GM23248 (cell line): Measurements from ENCODE around the gene TBC1D2.

Experiments
- EZH2 ChIP-seq: fragments of 200-600 bp; sonication (generic); IDR thresholded peaks from 2 replicates; pipeline ENCODE4 v1.6.1; 2018; ENCODE audit warnings: antibody characterized with exemption, mild to moderate bottlenecking; ENCODE audit not compliant: insufficient read depth, poor library complexity, severe bottlenecking
- EZH2phosphoT487 ChIP-seq: fragments of 200-600 bp; sonication (generic); IDR thresholded peaks from 2 replicates; pipeline ENCODE4 v1.6.1; 2018; ENCODE audit warnings: antibody characterized with exemption, moderate library complexity, mild to moderate bottlenecking, low read depth; ENCODE audit not compliant: insufficient read depth

DNA sequence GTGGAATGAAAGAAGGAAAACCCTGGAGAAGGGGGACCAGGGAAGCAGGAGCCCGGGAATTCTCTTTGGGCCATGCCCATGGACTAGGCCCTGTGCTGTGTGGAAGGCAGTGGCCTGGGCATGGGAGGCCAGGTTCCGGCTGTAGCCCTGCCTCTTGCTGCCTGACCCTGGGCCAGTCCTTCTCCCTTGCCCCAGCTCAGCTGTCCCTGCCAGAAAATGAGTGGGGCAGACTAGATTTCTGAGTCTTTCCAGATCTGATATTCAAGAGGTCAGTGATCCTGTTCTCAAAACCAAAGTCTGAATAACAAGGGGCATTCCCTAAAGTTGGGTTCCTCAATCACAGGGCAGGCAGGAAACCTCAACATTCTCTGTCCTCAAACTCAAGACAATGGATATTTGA is 38.2 kb downstream of the TBC1D2 start:
- TF ChIP-seq EZH2phosphoT487 (no peak), EZH2 (no peak)
